Uterus (tissue), 2 donors: Measurements from ENCODE around the gene TAS1R2.

Experiments used
- CTCF ChIP-seq, 4 experiments: fragments of 200-600 bp in 2 of 4; fragments of 450-650 bp in 2 of 4; sonication (generic) in 2 of 4; IDR thresholded peaks; one replicate each; pipeline ENCODE4 v1.5.1; 2016 to 2019; ENCODE audit warnings: antibody characterized with exemption in 4 of 4, mild to moderate bottlenecking in 2 of 4, moderate library complexity in 1 of 4
- POLR2A ChIP-seq, 2 donors: fragments of 450-650 bp; IDR thresholded peaks; one replicate each; pipeline ENCODE4 v1.6.1; 2016; ENCODE audit warnings: antibody characterized with exemption in 2 of 2, mild to moderate bottlenecking in 1 of 2, moderate library complexity in 1 of 2

DNA sequence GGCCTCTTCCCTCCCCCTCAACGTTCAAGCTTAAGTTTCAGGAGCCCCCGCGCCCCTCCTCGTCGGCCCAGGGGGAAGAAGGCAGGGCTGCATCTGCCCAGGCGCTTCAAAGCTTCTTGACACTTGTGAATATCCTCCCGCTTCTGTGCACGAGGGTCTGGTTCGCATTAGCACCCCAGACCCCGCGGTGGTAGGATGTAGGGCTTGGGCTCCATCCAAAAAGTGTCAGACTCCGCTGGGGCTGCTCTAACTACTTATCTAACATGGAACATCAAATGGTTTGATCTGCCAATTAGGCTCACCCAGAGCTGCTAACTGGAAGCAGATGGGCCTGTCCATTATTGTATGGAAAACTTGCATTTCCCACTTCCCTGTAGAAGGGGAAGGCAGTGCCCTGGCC, 28.9 kb downstream of the TAS1R2 start:
- TF ChIP-seq CTCF (IDR thresholded peaks at IDR 0.05), result no peak
- TF ChIP-seq POLR2A (IDR thresholded peaks at IDR 0.05), result no peak
